Neural cell (in vitro differentiated cells): ENCODE results near the gene MAP4K2. TPM values are rescaled to one million over a fixed set of nuclear protein-coding genes. Genes with fewer than 3 reads are reported as not detected.

ENCODE experiments used
- H2AFZ ChIP-seq: fragments of 200-600, 300-800 bp; sonication (generic), shearing (Covaris generic); 2 replicates; pipeline ENCODE4 v1.6.0; 2014; ENCODE audit warnings: low read depth, mild to moderate bottlenecking, antibody characterized with exemption, low read length, moderate library complexity
- H3F3A ChIP-seq: fragments of 200-600 bp; shearing (Covaris generic); 2 replicates; pipeline ENCODE4 v1.6.1; 2016; ENCODE audit warnings: mild to moderate bottlenecking, moderate library complexity, mixed read lengths, antibody characterized with exemption, low read length; ENCODE audit not compliant: insufficient read depth, poor library complexity, severe bottlenecking
- H3K27ac ChIP-seq: fragments of 200-600, 300-800 bp; sonication (generic), shearing (Covaris generic); 2 replicates; pipeline ENCODE4 v1.5.1; 2014; ENCODE audit warnings: mild to moderate bottlenecking, low read length, moderate library complexity
- H3K27me3 ChIP-seq: fragments of 300-800, 200-600 bp; sonication (generic), shearing (Covaris generic); 2 replicates; pipeline ENCODE4 v1.6.0; 2014; ENCODE audit warnings: mild to moderate bottlenecking, low read depth, low read length, moderate library complexity; ENCODE audit not compliant: insufficient read depth
- H3K36me3 ChIP-seq: fragments of 300-800, 200-600 bp; sonication (generic), shearing (Covaris generic); 2 replicates; pipeline ENCODE4 v1.5.1; 2014; ENCODE audit warnings: mild to moderate bottlenecking, antibody characterized with exemption, low read length, moderate library complexity; ENCODE audit not compliant: insufficient read depth
- H3K4me2 ChIP-seq: fragments of 300-800, 200-600 bp; sonication (generic), shearing (Covaris generic); 2 replicates; pipeline ENCODE4 v1.6.0; 2014; ENCODE audit warnings: mild to moderate bottlenecking, low read length
- H3K4me3 ChIP-seq: fragments of 300-800, 200-600 bp; sonication (generic), shearing (Covaris generic); 2 replicates; pipeline ENCODE4 v1.5.1; 2014; ENCODE audit warnings: mild to moderate bottlenecking, low read length, moderate library complexity
- H3K79me2 ChIP-seq: fragments of 200-600 bp; shearing (Covaris generic); replicated peaks from 2 replicates; pipeline ENCODE4 v1.6.0; 2014; ENCODE audit warnings: mild to moderate bottlenecking, low read length, moderate library complexity; ENCODE audit not compliant: insufficient read depth
- H3K9ac ChIP-seq: fragments of 300-800, 200-600 bp; sonication (generic), shearing (Covaris generic); 2 replicates; pipeline ENCODE4 v1.6.1; 2016; ENCODE audit warnings: mild to moderate bottlenecking, low read length, mixed read lengths
- H3K9me2 ChIP-seq: fragments of 200-600 bp; shearing (Covaris generic); 2 replicates; pipeline ENCODE4 v1.6.1; 2016; ENCODE audit warnings: mild to moderate bottlenecking, low read length, mixed read lengths; ENCODE audit not compliant: insufficient read depth
- H3K9me3 ChIP-seq: fragments of 200-600, 300-800 bp; sonication (generic), shearing (Covaris generic); 2 replicates; pipeline ENCODE4 v1.6.1; 2016; ENCODE audit warnings: mild to moderate bottlenecking, mixed run types, low read length, moderate library complexity, mixed read lengths
- H4K20me1 ChIP-seq: fragments of 200-600 bp; shearing (Covaris generic); 2 replicates; pipeline ENCODE4 v1.6.1; 2016; ENCODE audit warnings: mild to moderate bottlenecking, mixed run types; ENCODE audit not compliant: insufficient read depth
- CTCF ChIP-seq: fragments of 450-650 bp; IDR thresholded peaks from 2 replicates; pipeline ENCODE4 v1.5.1; 2014; ENCODE audit warnings: antibody characterized with exemption, mild to moderate bottlenecking, moderate library complexity; ENCODE audit not compliant: poor library complexity, severe bottlenecking
- EP300 ChIP-seq: fragments of 450-650 bp; conservative IDR thresholded peaks from 2 replicates; pipeline ENCODE4 v1.6.1; 2014; ENCODE audit warnings: antibody characterized with exemption, mild to moderate bottlenecking, moderate library complexity; ENCODE audit not compliant: poor library complexity, severe bottlenecking
- EZH2 ChIP-seq: fragments of 200-600, 300-800 bp; shearing (Covaris generic), sonication (generic); IDR thresholded peaks from 2 replicates; pipeline ENCODE4 v1.6.1; 2014; ENCODE audit warnings: antibody characterized with exemption, low read length, borderline replicate concordance, mild to moderate bottlenecking; ENCODE audit not compliant: insufficient read depth, poor library complexity, severe bottlenecking
- MXI1 ChIP-seq: fragments of 450-650 bp; conservative IDR thresholded peaks from 2 replicates; pipeline ENCODE4 v1.6.1; 2014; ENCODE audit warnings: antibody characterized with exemption, mild to moderate bottlenecking; ENCODE audit not compliant: poor library complexity, severe bottlenecking
- POLR2AphosphoS5 ChIP-seq: IDR thresholded peaks from 2 replicates; pipeline ENCODE4 v1.6.1; 2012
- RAD21 ChIP-seq: fragments of 450-650 bp; conservative IDR thresholded peaks from 2 replicates; pipeline ENCODE4 v1.6.1; 2014; ENCODE audit warnings: antibody characterized with exemption, mild to moderate bottlenecking, moderate library complexity
- REST ChIP-seq: IDR thresholded peaks from 2 replicates; pipeline ENCODE4 v1.6.1; 2012; ENCODE audit warnings: borderline replicate concordance
- SMC3 ChIP-seq: fragments of 450-650 bp; conservative IDR thresholded peaks from 2 replicates; pipeline ENCODE4 v1.6.1; 2014; ENCODE audit warnings: antibody characterized with exemption, mild to moderate bottlenecking, moderate library complexity; ENCODE audit not compliant: poor library complexity
- TAF1 ChIP-seq: IDR thresholded peaks from 2 replicates; pipeline ENCODE4 v1.6.1; 2012; ENCODE audit warnings: low read depth
- polyA plus RNA-seq: library from polyadenylated mRNA; depleted of rRNA; stranded (reverse); fragments of >200 nt; gene quantifications from 2 replicates; pipeline ENCODE4 v1.2.3, GENCODE V29; 2014

The MAP4K2 gene
- polyA plus RNA-seq, 1 donor from 2014 or later: 12.4 TPM

- Histone ChIP-seq H2AFZ (no peak overlapping the region), H3K27ac (no peak overlapping the region), H3K27me3 (peaks cover 17% of the 10 kb centered on the region), H3K36me3 (no peaks in the 10 kb centered on the region), H4K20me1 (no peaks in the 10 kb centered on the region), H3K9me2 (no peaks in the 10 kb centered on the region), H3F3A (no peaks in the 10 kb centered on the region), H3K9me3 (no peaks in the 10 kb centered on the region), H3K79me2 (no peaks in the 10 kb centered on the region), H3K9ac (no peak overlapping the region), H3K4me3 (no peak overlapping the region), H3K4me2 (no peak overlapping the region)
- TF ChIP-seq REST (no peak), TAF1 (no peak), POLR2AphosphoS5 (no peak), EP300 (no peak), CTCF (no peak), MXI1 (no peak), EZH2 (no peak), RAD21 (no peak), SMC3 (no peak)
Measured at GRCh38 chr11:64848826-64849597, 46.0 kb upstream of the MAP4K2 start.

- peaks cover 24% of the 10 kb centered on the region for H3K27me3 ChIP-seq
- H3K79me2 ChIP-seq: no peaks in the 10 kb centered on the region
- no peaks in the 10 kb centered on the region for H3K36me3 ChIP-seq
- no peak overlapping the region for H3K27ac ChIP-seq
- no peak overlapping the region for H3K9ac ChIP-seq
- H3K9me3 ChIP-seq: no peaks in the 10 kb centered on the region
- H4K20me1 ChIP-seq: no peaks in the 10 kb centered on the region
- TF ChIP-seq REST: no peak
- TF ChIP-seq TAF1: no peak
- TF ChIP-seq CTCF: no peak
- no peak for TF ChIP-seq EZH2
- TF ChIP-seq RAD21: no peak
- TF ChIP-seq MXI1: no peak
- TF ChIP-seq SMC3: no peak
- TF ChIP-seq POLR2AphosphoS5: no peak
- no peak for TF ChIP-seq EP300
- no peak overlapping the region for H3K4me3 ChIP-seq
- no peak overlapping the region for H2AFZ ChIP-seq
- H3F3A ChIP-seq: no peaks in the 10 kb centered on the region
- H3K9me2 ChIP-seq: no peaks in the 10 kb centered on the region
- H3K4me2 ChIP-seq: no peak overlapping the region
Measured at GRCh38 chr11:64848214-64848825, 45.3 kb upstream of the MAP4K2 start.
